ENCODE results near the gene UGT2B7. TPM values are rescaled to one million over a fixed set of nuclear protein-coding genes. Genes with fewer than 3 reads are reported as not detected.

UGT2B7 gene
- total and polyA plus RNA-seq, 4 experiments from 2014 or later, result not detected

DNA sequence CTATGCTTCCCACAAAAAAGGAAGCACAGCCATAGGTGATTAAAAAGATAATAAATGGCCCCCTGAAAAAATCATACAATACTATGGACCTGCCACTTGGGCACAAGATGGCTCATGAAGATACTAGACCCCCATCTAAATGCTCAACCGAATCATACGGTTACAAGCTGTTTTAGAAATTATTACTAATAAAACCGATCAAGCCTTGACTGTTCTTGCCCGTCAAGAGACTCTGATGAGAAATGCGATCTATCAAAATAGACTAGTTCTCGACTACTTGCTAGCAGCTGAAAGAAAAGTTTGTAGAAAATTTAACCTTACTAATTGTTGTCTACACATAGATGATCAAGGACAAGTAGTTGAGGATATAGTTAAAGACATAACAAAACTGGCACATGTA is 40.1 kb upstream of the UGT2B7 start:
- CTCF ChIA-PET (ENCODE audit: partially characterized antibody), result no interaction called here
- intact Hi-C loops (cut with micrococcal nuclease), result no loop called here
- no peaks in the 10 kb centered on the region for H3K9me3 ChIP-seq (ENCODE audit: control insufficient read depth in 1 of 2, low read length in 2 of 2)

DNA sequence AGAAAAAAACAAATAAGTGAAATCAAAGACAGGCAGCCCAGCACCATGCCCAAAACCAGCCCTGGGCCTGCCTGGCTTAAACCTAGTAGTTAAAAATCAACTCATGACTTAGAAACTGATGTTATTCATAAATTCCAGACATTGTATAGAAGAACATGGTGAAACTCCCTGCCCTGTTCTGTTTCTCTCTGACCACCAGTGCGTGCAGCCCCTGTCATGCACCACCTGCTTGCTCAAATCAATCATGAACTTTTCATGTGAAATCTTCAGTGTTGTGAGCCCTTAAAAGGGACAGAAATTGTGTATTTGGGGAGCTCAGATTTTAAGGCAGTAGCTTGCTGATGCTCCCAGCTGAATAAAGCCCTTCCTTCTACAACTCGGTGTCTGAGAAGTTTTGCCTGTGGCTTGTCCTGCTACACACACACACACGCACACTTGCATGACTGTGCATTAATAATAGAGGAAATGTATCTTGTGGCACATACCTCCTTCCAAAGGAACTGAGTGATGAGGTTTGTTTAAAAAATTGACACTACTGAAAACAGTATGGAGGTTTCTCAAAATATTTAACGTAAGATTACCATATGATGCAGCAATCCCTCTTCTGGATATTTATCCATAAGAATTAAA is 39.2 kb upstream of the UGT2B7 start:
- no peaks in the 10 kb centered on the region for H3K9me3 Mint-ChIP-seq
- no peaks in the 10 kb centered on the region for H3K36me3 ChIP-seq (ENCODE audit: insufficient read depth, low read length)
- intact Hi-C loops (cut with micrococcal nuclease), result no loop called here
- no peak for DNase-seq
- H3K27ac ChIP-seq (ENCODE audit: low read depth, low read length), result no peak overlapping the region
- H3K27me3 Mint-ChIP-seq, result no peaks in the 10 kb centered on the region
- ChIA-PET POLR2A (ENCODE audit: partially characterized antibody) (no interaction called here), CTCF (ENCODE audit: partially characterized antibody) (no interaction called here)
- H3K36me3 Mint-ChIP-seq, result no peaks in the 10 kb centered on the region
- no peaks in the 10 kb centered on the region for H3K4me1 Mint-ChIP-seq
- no peaks in the 10 kb centered on the region for H3K27me3 ChIP-seq (ENCODE audit: insufficient read depth, low read length)
- no peak overlapping the region for H3K27ac Mint-ChIP-seq
- H3K9me3 ChIP-seq (ENCODE audit: control insufficient read depth in 1 of 2, low read length in 2 of 2), result no peaks in the 10 kb centered on the region
- H3K4me3 Mint-ChIP-seq, result no peak overlapping the region
- H3K4me1 ChIP-seq (ENCODE audit: insufficient read depth, low read length), result no peaks in the 10 kb centered on the region
- no peak overlapping the region for H3K4me3 ChIP-seq (ENCODE audit: low read length in 2 of 2)

More for the DNA sequence above, 40.1 kb upstream of the UGT2B7 start:
- Mint-ChIP-seq H3K9me3 (no peaks in the 10 kb centered on the region), H3K4me1 (no peaks in the 10 kb centered on the region), H3K27me3 (no peaks in the 10 kb centered on the region), H3K4me3 (no peak overlapping the region), H3K27ac (no peak overlapping the region), H3K36me3 (no peaks in the 10 kb centered on the region)
- DNase-seq, result no peak
- Histone ChIP-seq H3K27me3 (ENCODE audit: insufficient read depth, low read length) (no peaks in the 10 kb centered on the region), H3K36me3 (ENCODE audit: insufficient read depth, low read length) (no peaks in the 10 kb centered on the region), H3K4me1 (ENCODE audit: insufficient read depth, low read length) (no peaks in the 10 kb centered on the region), H3K4me3 (ENCODE audit: low read length in 2 of 2) (no peak overlapping the region), H3K27ac (ENCODE audit: low read depth, low read length) (no peak overlapping the region)
- POLR2A ChIA-PET (ENCODE audit: partially characterized antibody), result no interaction called here

DNA sequence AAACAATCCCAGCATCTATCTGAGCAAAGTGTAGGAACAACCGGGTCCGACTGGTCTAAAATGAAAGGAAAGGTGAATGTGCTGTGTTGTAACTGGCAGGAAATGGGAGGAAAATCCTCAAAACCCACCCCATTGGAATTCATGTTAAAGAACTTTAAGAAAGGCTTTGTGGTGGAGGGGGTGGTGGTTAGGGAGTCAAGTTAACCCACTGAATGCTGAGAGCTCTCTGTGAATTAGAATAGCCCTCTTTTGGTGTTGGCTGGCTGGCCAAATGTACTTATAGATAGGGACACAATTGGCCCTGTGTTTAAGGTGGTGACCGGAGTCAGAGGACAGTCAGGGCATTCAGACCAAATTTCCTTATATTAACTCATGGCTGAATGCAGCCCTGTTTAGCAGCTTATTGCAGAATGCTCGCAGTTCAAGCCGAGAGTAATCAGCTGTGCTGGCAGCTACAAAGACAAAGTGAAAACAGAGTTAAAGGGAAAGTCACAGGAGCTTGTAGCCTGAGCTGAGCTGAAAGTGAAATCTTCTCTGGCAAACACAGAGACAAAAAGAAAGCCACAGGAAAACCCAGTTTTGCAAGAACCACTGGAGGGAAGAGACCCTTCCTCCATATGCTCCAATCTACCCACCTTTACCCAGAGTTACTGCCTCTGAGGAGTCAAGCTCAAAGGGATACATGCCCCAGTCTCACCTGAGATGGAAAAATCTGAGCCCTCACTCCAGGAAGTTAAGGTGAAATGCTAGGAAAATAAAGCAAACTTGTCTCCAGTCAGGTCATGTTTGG is 38.5 kb upstream of the UGT2B7 start:
- Histone ChIP-seq H3K27ac (ENCODE audit: low read depth, low read length) (no peak overlapping the region), H3K36me3 (ENCODE audit: insufficient read depth, low read length) (no peaks in the 10 kb centered on the region), H3K27me3 (ENCODE audit: insufficient read depth, low read length) (no peaks in the 10 kb centered on the region), H3K4me3 (ENCODE audit: low read length in 2 of 2) (no peak overlapping the region), H3K4me1 (ENCODE audit: insufficient read depth, low read length) (no peaks in the 10 kb centered on the region), H3K9me3 (ENCODE audit: control insufficient read depth in 1 of 2, low read length in 2 of 2) (no peaks in the 10 kb centered on the region)
- DNase-seq, result no peak
- Mint-ChIP-seq H3K27me3 (no peaks in the 10 kb centered on the region), H3K9me3 (no peaks in the 10 kb centered on the region), H3K4me3 (no peak overlapping the region), H3K36me3 (no peaks in the 10 kb centered on the region), H3K4me1 (no peaks in the 10 kb centered on the region), H3K27ac (no peak overlapping the region)
- intact Hi-C loops (cut with micrococcal nuclease), result no loop called here
- ChIA-PET CTCF (ENCODE audit: partially characterized antibody) (no interaction called here), POLR2A (ENCODE audit: partially characterized antibody) (no interaction called here)

DNA sequence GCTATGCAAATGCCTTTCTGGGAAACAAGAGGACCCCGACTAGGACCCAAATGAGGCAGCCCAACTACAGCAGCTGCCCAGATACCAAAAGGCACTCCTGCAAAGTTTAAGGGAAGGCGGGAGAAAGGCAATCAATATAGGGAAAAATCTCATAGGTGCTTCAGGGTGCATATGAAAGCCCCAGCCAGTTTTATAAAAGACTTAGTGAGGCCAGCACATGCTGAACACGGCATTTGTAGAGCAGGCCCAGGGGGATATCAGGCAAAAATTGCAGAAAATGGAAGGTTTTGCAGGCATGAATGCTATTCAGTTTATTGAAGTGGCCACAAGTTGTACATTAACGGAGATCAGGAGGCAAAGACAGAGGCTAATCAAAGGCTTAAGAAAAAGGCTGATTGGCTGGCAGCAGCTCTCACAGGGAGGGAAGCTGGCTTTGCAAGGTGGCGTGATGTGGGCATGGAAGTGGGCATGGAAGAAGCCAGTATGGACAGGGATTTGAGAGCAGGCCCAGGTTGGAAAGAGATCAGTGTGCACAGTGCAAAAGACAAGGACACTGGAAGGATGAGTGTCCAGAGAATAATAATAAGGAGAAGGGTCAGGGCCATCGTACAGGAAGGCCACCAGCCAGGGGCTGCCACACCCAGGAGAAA is 37.7 kb upstream of the UGT2B7 start:
- POLR2A ChIA-PET (ENCODE audit: partially characterized antibody), result no interaction called here
- H3K36me3 Mint-ChIP-seq, result no peaks in the 10 kb centered on the region
- H3K27ac ChIP-seq (ENCODE audit: low read depth, low read length), result no peak overlapping the region
- no peak overlapping the region for H3K4me3 ChIP-seq (ENCODE audit: low read length in 2 of 2)
- H3K9me3 Mint-ChIP-seq, result peaks cover 0 to 3% (median 0%) of the 10 kb centered on the region in 8 donors
- DNase-seq, result no peak
- H3K27ac Mint-ChIP-seq, result no peak overlapping the region
- intact Hi-C loops (cut with micrococcal nuclease), result no loop called here
- no peaks in the 10 kb centered on the region for H3K36me3 ChIP-seq (ENCODE audit: insufficient read depth, low read length)
- CTCF ChIA-PET (ENCODE audit: partially characterized antibody), result no interaction called here
- H3K4me1 Mint-ChIP-seq, result no peaks in the 10 kb centered on the region
- H3K9me3 ChIP-seq (ENCODE audit: control insufficient read depth in 1 of 2, low read length in 2 of 2), result no peaks in the 10 kb centered on the region
- H3K27me3 ChIP-seq (ENCODE audit: insufficient read depth, low read length), result no peaks in the 10 kb centered on the region
- H3K4me3 Mint-ChIP-seq, result no peak overlapping the region
- H3K27me3 Mint-ChIP-seq, result no peaks in the 10 kb centered on the region
- H3K4me1 ChIP-seq (ENCODE audit: insufficient read depth, low read length), result no peaks in the 10 kb centered on the region

DNA sequence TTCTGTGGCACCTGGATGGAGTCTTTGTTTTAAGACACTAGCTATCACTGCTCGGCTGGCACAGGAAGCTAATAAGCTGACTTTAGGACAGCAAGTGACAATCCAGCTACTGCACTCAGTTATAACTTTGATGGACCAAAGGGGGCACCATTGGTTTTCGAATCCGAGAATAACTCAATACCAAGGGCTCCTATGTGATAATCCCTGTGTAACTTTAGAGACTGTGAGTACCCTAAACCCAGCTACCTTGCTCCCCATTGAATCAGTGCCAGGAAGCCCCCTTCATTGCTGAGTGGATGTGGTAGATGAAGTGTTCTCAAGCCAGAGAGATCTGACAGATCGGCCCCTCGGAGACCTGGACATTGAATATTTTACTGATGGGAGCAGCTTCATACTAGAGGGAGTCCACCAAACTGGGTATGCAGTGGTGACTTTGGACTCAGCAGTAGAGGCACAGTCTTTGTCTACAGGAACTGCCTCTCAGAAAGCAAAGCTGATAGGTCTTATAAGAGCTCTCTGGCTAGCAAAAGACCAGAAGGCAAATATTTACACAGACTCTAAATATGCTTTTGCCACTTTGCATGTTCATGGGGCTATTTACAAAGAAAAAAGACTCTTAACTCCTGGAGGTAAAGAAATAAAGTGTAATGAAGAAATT is 35.5 kb upstream of the UGT2B7 start:
- H3K27me3 Mint-ChIP-seq, result no peaks in the 10 kb centered on the region
- no peaks in the 10 kb centered on the region for H3K9me3 ChIP-seq (ENCODE audit: control insufficient read depth in 1 of 2, low read length in 2 of 2)
- H3K4me1 ChIP-seq (ENCODE audit: insufficient read depth, low read length), result no peaks in the 10 kb centered on the region
- H3K36me3 Mint-ChIP-seq, result no peaks in the 10 kb centered on the region
- H3K4me3 ChIP-seq (ENCODE audit: low read length in 2 of 2), result no peak overlapping the region
- H3K27me3 ChIP-seq (ENCODE audit: insufficient read depth, low read length), result no peaks in the 10 kb centered on the region
- no peak for DNase-seq
- POLR2A ChIA-PET (ENCODE audit: partially characterized antibody), result no interaction called here
- no peak overlapping the region for H3K4me3 Mint-ChIP-seq
- intact Hi-C loops (cut with micrococcal nuclease), result no loop called here
- CTCF ChIA-PET (ENCODE audit: partially characterized antibody), result no interaction called here
- H3K4me1 Mint-ChIP-seq, result no peaks in the 10 kb centered on the region
- H3K27ac ChIP-seq (ENCODE audit: low read depth, low read length), result no peak overlapping the region
- no peak overlapping the region for H3K27ac Mint-ChIP-seq
- no peaks in the 10 kb centered on the region for H3K36me3 ChIP-seq (ENCODE audit: insufficient read depth, low read length)
- peaks cover 0 to 5% (median 0%) of the 10 kb centered on the region in 8 donors for H3K9me3 Mint-ChIP-seq

DNA sequence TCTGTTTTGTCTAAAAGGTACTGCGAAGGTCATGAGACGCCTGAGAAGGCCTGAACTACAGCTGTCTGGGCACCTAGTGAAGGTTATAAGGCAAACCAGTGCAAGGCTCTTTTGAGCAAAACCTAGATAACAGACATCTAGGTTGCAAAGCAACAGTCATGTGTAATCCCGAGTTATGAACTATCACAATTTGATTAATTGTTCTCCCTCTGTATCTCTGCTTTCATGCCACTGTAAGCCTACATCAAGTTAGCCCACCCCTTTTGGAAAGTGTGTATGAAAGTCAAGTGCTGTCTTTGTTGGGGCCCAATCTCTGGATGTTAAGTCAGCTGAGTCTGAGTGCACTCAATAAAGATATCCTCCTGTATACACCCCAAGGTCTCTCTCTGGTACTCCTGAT is 31.9 kb upstream of the UGT2B7 start:
- no peaks in the 10 kb centered on the region for H3K27me3 Mint-ChIP-seq
- ChIA-PET POLR2A (ENCODE audit: partially characterized antibody) (no interaction called here), CTCF (ENCODE audit: partially characterized antibody) (no interaction called here)
- peaks cover 0 to 5% (median 0%) of the 10 kb centered on the region in 8 donors for H3K9me3 Mint-ChIP-seq
- Histone ChIP-seq H3K4me1 (ENCODE audit: insufficient read depth, low read length) (no peaks in the 10 kb centered on the region), H3K27ac (ENCODE audit: low read depth, low read length) (no peak overlapping the region), H3K4me3 (ENCODE audit: low read length in 2 of 2) (no peak overlapping the region), H3K27me3 (ENCODE audit: insufficient read depth, low read length) (no peaks in the 10 kb centered on the region), H3K9me3 (ENCODE audit: control insufficient read depth in 1 of 2, low read length in 2 of 2) (no peaks in the 10 kb centered on the region), H3K36me3 (ENCODE audit: insufficient read depth, low read length) (no peaks in the 10 kb centered on the region)
- H3K4me1 Mint-ChIP-seq, result no peaks in the 10 kb centered on the region
- intact Hi-C loops (cut with micrococcal nuclease), result no loop called here
- H3K36me3 Mint-ChIP-seq, result no peaks in the 10 kb centered on the region
- no peak overlapping the region for H3K4me3 Mint-ChIP-seq
- no peak for DNase-seq
- no peak overlapping the region for H3K27ac Mint-ChIP-seq

DNA sequence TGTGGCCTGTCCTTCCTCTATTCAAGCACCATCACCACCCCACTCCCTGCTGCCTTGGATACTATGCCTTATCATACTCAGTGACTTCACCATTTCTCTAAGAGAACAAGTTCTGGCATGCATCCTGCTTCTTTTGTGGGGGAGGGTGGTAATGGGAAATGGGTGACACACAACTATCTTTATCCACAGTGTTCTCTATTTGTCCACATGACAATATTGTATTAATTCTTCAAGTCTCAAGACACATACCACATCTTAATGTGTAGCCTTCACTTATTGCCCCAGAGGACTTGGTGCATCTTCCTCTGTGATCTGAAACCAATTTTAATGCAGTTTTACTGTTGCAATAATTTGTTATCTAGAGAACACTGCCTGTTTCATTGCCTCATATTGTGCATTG is 29.3 kb upstream of the UGT2B7 start:
- Histone ChIP-seq H3K27me3 (ENCODE audit: insufficient read depth, low read length) (no peaks in the 10 kb centered on the region), H3K4me3 (ENCODE audit: low read length in 2 of 2) (no peak overlapping the region), H3K27ac (ENCODE audit: low read depth, low read length) (no peak overlapping the region), H3K9me3 (ENCODE audit: control insufficient read depth in 1 of 2, low read length in 2 of 2) (no peaks in the 10 kb centered on the region), H3K4me1 (ENCODE audit: insufficient read depth, low read length) (no peaks in the 10 kb centered on the region), H3K36me3 (ENCODE audit: insufficient read depth, low read length) (no peaks in the 10 kb centered on the region)
- H3K4me1 Mint-ChIP-seq, result no peaks in the 10 kb centered on the region
- no peaks in the 10 kb centered on the region for H3K36me3 Mint-ChIP-seq
- ChIA-PET CTCF (ENCODE audit: partially characterized antibody) (no interaction called here), POLR2A (ENCODE audit: partially characterized antibody) (no interaction called here)
- intact Hi-C loops (cut with micrococcal nuclease), result no loop called here
- peaks cover 0 to 5% (median 0%) of the 10 kb centered on the region in 8 donors for H3K9me3 Mint-ChIP-seq
- H3K4me3 Mint-ChIP-seq, result no peak overlapping the region
- DNase-seq, result no peak
- no peak overlapping the region for H3K27ac Mint-ChIP-seq
- H3K27me3 Mint-ChIP-seq, result no peaks in the 10 kb centered on the region
